GM12872 (cell line): ENCODE measurements around the gene NRROS.

Source experiments
- TF ChIP-seq, protein P1 (sequence below): IDR thresholded peaks from 3 replicates; pipeline ENCODE4 v1.5.1; 2011; ENCODE audit warnings: low read depth, mild to moderate bottlenecking, low read length, moderate library complexity; ENCODE audit not compliant: insufficient read depth

NRROS gene

DNA sequence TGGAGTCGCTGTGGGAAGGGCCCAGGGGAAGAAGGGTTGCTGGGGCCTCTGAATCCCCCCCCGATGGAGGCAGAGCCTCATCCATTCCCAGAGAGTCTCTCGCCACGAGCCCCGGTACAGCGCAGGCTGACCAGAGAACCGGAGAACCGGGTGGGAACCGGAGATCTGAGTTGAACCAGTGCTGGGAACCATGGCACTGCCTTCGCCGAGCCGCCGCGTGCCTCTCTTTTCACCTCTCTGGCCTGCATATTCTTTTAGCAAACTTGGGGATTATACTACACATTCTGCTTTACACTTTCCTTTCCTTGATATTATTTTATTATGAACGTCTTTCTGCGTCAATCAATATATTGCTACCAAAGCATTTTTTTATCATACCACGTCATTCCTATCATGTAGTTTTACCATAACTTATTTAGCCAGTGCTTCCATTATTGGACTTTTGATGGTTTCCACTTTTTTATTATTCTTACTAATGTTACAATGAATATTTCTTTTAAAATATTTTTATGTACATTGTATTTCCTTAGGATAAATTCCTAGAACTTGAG lies 7.2 kb downstream of the NRROS start:
- TF ChIP-seq, protein P1, sequence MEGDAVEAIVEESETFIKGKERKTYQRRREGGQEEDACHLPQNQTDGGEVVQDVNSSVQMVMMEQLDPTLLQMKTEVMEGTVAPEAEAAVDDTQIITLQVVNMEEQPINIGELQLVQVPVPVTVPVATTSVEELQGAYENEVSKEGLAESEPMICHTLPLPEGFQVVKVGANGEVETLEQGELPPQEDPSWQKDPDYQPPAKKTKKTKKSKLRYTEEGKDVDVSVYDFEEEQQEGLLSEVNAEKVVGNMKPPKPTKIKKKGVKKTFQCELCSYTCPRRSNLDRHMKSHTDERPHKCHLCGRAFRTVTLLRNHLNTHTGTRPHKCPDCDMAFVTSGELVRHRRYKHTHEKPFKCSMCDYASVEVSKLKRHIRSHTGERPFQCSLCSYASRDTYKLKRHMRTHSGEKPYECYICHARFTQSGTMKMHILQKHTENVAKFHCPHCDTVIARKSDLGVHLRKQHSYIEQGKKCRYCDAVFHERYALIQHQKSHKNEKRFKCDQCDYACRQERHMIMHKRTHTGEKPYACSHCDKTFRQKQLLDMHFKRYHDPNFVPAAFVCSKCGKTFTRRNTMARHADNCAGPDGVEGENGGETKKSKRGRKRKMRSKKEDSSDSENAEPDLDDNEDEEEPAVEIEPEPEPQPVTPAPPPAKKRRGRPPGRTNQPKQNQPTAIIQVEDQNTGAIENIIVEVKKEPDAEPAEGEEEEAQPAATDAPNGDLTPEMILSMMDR = no peak

DNA sequence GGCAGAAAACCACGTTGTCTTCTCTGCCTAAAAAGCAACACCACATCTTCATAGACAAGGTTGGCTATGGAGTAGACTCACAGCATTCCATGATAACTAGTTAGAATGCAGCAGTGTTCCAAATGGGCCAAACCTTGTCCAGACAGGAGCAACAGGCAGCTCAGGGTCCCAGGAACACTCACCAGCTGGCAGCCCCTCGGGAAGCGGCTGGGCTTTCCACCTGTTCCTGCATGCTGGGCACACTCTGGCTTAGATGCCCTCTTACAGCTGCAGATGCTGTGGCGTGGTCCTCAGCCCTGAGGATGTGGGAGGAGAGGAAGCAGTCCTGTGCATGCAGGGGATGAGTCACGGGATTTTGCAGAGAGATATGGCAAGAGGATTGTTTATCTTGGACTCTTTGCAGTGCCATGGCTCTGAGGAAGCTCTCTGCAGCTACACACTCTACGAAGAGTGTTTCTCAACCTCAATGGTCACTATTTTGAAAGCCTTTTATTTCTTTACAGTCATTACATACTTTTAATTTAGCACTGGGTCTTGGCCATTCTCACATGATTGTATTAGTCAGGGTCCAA lies 11.3 kb downstream of the NRROS start:
- TF ChIP-seq, protein P1 = no peak

DNA sequence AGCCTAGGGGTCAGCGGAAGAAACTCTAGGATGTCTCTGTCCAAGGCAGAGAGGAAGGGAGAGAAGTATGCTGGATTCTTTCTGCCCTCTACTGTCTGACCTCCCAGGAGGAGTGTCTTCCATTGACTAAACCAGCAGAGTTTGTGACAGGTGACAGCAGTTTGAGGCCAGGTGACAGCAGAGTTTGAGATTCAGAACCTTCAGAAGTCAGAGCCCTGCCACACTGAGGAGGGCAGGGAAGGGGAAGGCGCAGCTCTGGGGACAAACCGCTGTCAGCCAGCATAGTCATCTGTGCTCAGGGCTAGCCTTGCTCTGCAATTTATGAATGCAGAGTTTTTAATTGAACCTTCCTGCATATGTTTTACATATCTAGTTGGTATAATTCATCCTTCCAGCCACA lies 12.3 kb downstream of the NRROS start:
- TF ChIP-seq, protein P1 = no peak

DNA sequence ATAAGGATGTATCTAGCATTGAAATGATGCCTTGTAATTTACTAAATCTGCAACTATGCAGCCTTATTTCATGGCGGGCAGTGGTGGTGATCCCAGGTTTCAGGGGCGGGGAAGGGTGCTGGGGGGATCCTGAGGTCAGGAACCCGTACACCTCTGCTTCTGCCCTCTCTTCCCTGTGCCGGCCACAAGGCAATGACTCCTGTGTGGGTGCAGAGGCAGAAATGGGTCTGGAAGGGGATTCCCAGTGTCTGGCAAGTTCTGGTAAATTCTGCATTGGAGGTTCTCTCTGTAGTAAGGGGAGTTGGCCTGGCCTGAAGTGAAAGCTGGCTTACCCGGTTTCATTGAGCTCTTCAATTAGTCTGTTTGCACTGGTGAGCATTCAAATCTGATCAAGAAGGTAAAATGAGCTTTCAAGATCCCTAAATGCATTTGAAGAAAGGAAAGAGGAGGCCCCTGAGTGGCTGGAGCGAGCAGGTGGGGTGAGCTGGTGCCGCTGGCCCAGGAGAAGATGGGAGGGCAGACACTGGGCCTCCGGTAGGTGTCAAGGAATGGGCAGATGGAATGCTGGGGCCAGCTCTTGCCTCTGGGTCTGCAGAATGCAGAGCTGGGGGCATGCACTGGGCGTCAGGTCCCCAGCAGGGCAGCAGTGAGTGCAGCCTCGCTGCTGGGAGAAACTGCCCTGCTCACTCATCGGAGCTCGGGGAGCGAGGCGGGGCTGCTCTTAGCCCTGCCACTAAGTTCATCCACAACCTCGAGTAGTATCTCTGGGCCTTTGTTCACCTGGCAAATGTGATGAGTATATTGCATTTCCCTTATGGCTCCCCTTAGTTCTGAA lies 13.7 kb downstream of the NRROS start:
- TF ChIP-seq, protein P1 = no peak

DNA sequence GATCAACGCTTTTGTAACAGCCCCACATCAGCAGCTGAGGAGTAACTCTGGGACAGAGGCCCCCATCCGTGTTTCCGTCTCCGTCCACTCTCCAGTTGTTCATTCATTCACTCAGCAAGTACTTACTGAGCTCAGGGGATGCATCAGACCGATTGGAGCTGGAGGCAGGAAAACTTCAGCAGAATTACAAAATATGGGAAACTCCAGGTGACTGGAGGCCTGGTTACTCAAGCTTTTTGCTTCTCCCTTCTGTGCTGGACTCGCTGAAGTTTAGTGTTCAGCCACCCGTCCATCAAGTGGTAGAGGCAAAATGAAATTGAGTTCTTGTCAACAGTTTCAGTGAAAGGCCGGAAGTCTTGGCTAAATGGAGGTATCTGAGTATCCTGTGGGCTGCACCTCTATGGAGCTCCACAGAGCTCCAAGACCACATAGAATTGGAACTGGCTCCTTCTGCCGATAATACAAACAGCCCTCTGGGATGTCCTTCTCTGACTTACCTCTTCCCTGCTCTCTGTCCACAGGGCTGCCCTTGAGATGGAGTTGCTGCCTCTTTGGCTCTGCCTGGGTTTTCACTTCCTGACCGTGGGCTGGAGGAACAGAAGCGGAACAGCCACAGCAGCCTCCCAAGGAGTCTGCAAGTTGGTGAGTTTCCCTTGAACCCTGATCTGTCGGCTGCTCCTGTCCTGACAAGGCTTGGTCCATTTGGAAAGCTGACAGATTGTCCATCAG lies 14.7 kb downstream of the NRROS start:
- TF ChIP-seq, protein P1 = no peak

DNA sequence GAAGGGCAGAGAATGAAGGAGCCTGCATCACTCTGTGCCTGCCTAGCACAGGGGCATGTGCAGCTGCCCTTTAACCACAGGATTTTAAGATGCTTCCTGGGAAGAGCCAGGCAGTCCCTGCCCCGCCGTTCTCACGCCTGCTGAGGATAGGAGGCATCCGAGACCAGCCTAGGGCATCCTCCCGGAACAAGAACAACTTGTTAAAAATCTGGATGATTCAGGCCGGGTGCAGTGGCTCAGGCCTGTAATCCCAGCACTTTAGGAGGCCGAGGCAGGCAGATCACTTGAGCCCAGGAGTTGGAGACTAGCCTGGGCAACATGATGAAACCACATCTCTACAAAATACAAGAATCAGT lies 15.2 kb downstream of the NRROS start:
- TF ChIP-seq, protein P1 = no peak

DNA sequence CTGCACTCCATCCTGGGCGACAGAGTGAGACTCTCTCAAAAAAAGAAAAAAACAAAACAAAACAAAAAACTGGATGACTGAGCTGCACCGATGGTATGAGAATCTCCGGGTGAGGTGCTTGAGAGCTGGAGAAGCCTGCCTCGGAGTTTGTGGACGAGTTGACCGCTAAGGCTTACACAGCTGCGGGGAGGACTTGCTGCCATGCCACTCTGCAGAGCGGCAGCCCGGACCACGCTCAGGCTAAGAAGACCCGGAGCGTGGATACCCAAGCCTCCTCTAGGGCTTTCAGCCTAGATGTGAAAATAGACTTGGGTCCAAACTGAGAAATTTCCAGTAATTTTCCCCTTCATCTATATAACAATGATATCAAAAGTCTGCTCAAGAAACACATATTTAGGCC lies 16.0 kb downstream of the NRROS start:
- TF ChIP-seq, protein P1 = no peak
